IMR-90 (cell line): ENCODE results near the gene TSACC. TPM values are rescaled to one million over a fixed set of nuclear protein-coding genes. Genes with fewer than 3 reads are reported as not detected.
A peak's percentile ranks its signal among the peaks of the same experiment; 100 is the strongest.

Experiments used
- ATAC-seq: fragments of 200-7000 bp; cut with Tn5 transposase; 2 replicates; pipeline ENCODE4 v1.9.1; 2020; ENCODE audit warnings: low read depth, mild to moderate bottlenecking, moderate library complexity
- BruUV-seq: library from RNA; stranded (reverse); fragments of 400-500 nt; replicated peaks from 2 replicates; lab custom pipeline; 2021; lab: Mats Ljungman, UMichigan
- CTCF ChIA-PET: fragments of 300-600 bp; formaldehyde crosslinking; extraction: SDS; loops from one replicate; lab custom pipeline; 2021; ENCODE audit warnings: antibody characterized with exemption; lab: Yijun Ruan, JAX
- POLR2A ChIA-PET: fragments of 300-600 bp; sonication (Branson Sonifier 250); formaldehyde crosslinking; loops from one replicate; lab custom pipeline; 2022; ENCODE audit warnings: antibody characterized with exemption; ENCODE audit not compliant: unreplicated experiment; lab: Charles Lee
- DNase-seq: peaks from one replicate; pipeline ENCODE4 v3.0.0; 2013
- H2AFZ ChIP-seq: replicated peaks from 2 replicates; pipeline ENCODE3; 2013; ENCODE audit warnings: low read length, mild to moderate bottlenecking; ENCODE audit not compliant: poor library complexity
- H2AK5ac ChIP-seq: 2 replicates; pipeline ENCODE4 v1.6.1; 2013; ENCODE audit warnings: low read depth, low read length, inconsistent platforms
- H2AK9ac ChIP-seq: replicated peaks from 2 replicates; pipeline ENCODE3; 2013; ENCODE audit warnings: mild to moderate bottlenecking, low read depth, low read length, moderate library complexity; ENCODE audit not compliant: poor library complexity
- H2BK120ac ChIP-seq: 2 replicates; pipeline ENCODE4 v1.6.1; 2013; ENCODE audit warnings: low read depth, low read length, inconsistent platforms
- H2BK15ac ChIP-seq: 3 replicates; pipeline ENCODE4 v1.6.1; 2013; ENCODE audit warnings: low read depth, low read length, inconsistent platforms
- H2BK20ac ChIP-seq: 2 replicates; pipeline ENCODE4 v1.6.1; 2013; ENCODE audit warnings: low read depth, mild to moderate bottlenecking, inconsistent platforms, low read length, moderate library complexity
- H2BK5ac ChIP-seq: 2 replicates; pipeline ENCODE4 v1.6.1; 2013; ENCODE audit warnings: mild to moderate bottlenecking, low read depth, low read length, inconsistent platforms; ENCODE audit not compliant: poor library complexity, severe bottlenecking
- H3K14ac ChIP-seq: replicated peaks from 2 replicates; pipeline ENCODE4 v1.6.1; 2013; ENCODE audit warnings: low read depth, low read length, inconsistent platforms
- H3K18ac ChIP-seq: 2 replicates; pipeline ENCODE4 v1.6.1; 2013; ENCODE audit warnings: low read depth, low read length, control low read depth
- H3K23ac ChIP-seq: 2 replicates; pipeline ENCODE4 v1.6.1; 2013; ENCODE audit warnings: low read depth, low read length, inconsistent platforms
- H3K27ac ChIP-seq: 2 replicates; pipeline ENCODE4 v1.5.1; 2013; ENCODE audit warnings: mild to moderate bottlenecking, control low read depth, low read length; ENCODE audit not compliant: insufficient read depth
- H3K27me3 ChIP-seq: 2 replicates; pipeline ENCODE4 v1.6.1; 2013; ENCODE audit warnings: low read length; ENCODE audit not compliant: control insufficient read depth, insufficient read depth
- H3K36me3 ChIP-seq: 2 replicates; pipeline ENCODE4 v1.6.1; 2013; ENCODE audit warnings: low read length, mixed read lengths; ENCODE audit not compliant: control insufficient read depth, insufficient read depth
- H3K4ac ChIP-seq: 2 replicates; pipeline ENCODE4 v1.6.1; 2013; ENCODE audit warnings: low read depth, low read length, inconsistent platforms
- H3K4me1 ChIP-seq: 2 replicates; pipeline ENCODE4 v1.6.1; 2013; ENCODE audit warnings: low read length, mixed read lengths; ENCODE audit not compliant: control insufficient read depth, insufficient read depth
- H3K4me2 ChIP-seq: 2 replicates; pipeline ENCODE4 v1.6.1; 2013; ENCODE audit warnings: low read depth, mild to moderate bottlenecking, control low read depth, low read length, moderate library complexity
- H3K4me3 ChIP-seq: 2 replicates; pipeline ENCODE4 v1.5.1; 2013; ENCODE audit warnings: low read depth, mild to moderate bottlenecking, control low read depth, low read length, moderate library complexity; ENCODE audit not compliant: insufficient read depth
- H3K56ac ChIP-seq: 2 replicates; pipeline ENCODE4 v1.6.1; 2013; ENCODE audit warnings: low read length, inconsistent platforms; ENCODE audit not compliant: insufficient read depth; ENCODE audit errors: extremely low read depth
- H3K79me1 ChIP-seq, 2 experiments: 2 replicates each; pipeline ENCODE4 v1.6.1; 2013; ENCODE audit warnings: low read length in 2 of 2, inconsistent platforms in 1 of 2, low read depth in 1 of 2
- H3K9ac ChIP-seq: 2 replicates; pipeline ENCODE4 v1.6.1; 2013; ENCODE audit warnings: low read depth, low read length, control low read depth
- H3K9me1 ChIP-seq: 2 replicates; pipeline ENCODE4 v1.6.1; 2013; ENCODE audit warnings: low read length, inconsistent platforms; ENCODE audit not compliant: insufficient read depth
- H3K9me3 ChIP-seq: 2 replicates; pipeline ENCODE4 v1.6.1; 2013; ENCODE audit warnings: low read length; ENCODE audit not compliant: control insufficient read depth, insufficient read depth
- H4K20me1 ChIP-seq: 2 replicates; pipeline ENCODE4 v1.6.1; 2013; ENCODE audit warnings: low read length, inconsistent platforms; ENCODE audit not compliant: insufficient read depth
- H4K5ac ChIP-seq: 2 replicates; pipeline ENCODE4 v1.6.1; 2013; ENCODE audit warnings: mild to moderate bottlenecking, low read depth, low read length, control low read depth
- H4K8ac ChIP-seq, 2 experiments: 2 replicates each; pipeline ENCODE4 v1.6.1; 2013; ENCODE audit warnings: low read depth in 2 of 2, low read length in 2 of 2, control low read depth in 1 of 2, inconsistent platforms in 1 of 2
- H4K91ac ChIP-seq: 2 replicates; pipeline ENCODE4 v1.6.1; 2013; ENCODE audit warnings: low read depth, low read length, inconsistent platforms; ENCODE audit not compliant: insufficient read depth
- CEBPB ChIP-seq: IDR thresholded peaks from 2 replicates; pipeline ENCODE4 v1.6.1; 2012; ENCODE audit warnings: low read depth, low read length, improper control_type of control experiment
- CHD1 ChIP-seq: IDR thresholded peaks from 2 replicates; pipeline ENCODE4 v1.6.1; 2012; ENCODE audit warnings: low read depth, low read length, improper control_type of control experiment
- CTCF ChIP-seq: conservative IDR thresholded peaks from 2 replicates; pipeline ENCODE4 v1.5.1; 2012; ENCODE audit warnings: mild to moderate bottlenecking, low read depth, low read length, improper control_type of control experiment
- FOS ChIP-seq: fragments of 150-350 bp; IDR thresholded peaks from 2 replicates; pipeline ENCODE4 v1.6.1; 2016; ENCODE audit warnings: low read depth, low read length
- MAFK ChIP-seq: IDR thresholded peaks from 2 replicates; pipeline ENCODE4 v1.6.1; 2012; ENCODE audit warnings: low read depth, low read length, improper control_type of control experiment
- MAZ ChIP-seq: IDR thresholded peaks from 2 replicates; pipeline ENCODE4 v1.6.1; 2012; ENCODE audit warnings: low read depth, mild to moderate bottlenecking, low read length, improper control_type of control experiment, moderate library complexity, borderline replicate concordance
- MXI1 ChIP-seq: IDR thresholded peaks from 2 replicates; pipeline ENCODE4 v1.6.1; 2012; ENCODE audit warnings: low read depth, mild to moderate bottlenecking, low read length, moderate library complexity, borderline replicate concordance
- NFE2L2 ChIP-seq: fragments of 150-350 bp; IDR thresholded peaks from 2 replicates; pipeline ENCODE4 v1.6.1; 2016; ENCODE audit warnings: low read depth, mild to moderate bottlenecking, low read length
- POLR2A ChIP-seq: IDR thresholded peaks from 2 replicates; pipeline ENCODE4 v1.6.1; 2012; ENCODE audit warnings: mild to moderate bottlenecking, low read depth, low read length
- RAD21 ChIP-seq: IDR thresholded peaks from 2 replicates; pipeline ENCODE4 v1.6.1; 2012; ENCODE audit warnings: low read length, improper control_type of control experiment
- RCOR1 ChIP-seq: IDR thresholded peaks from 2 replicates; pipeline ENCODE4 v1.6.1; 2012; ENCODE audit warnings: mild to moderate bottlenecking, low read length, improper control_type of control experiment; ENCODE audit not compliant: insufficient replicate concordance
- RFX5 ChIP-seq: IDR thresholded peaks from 2 replicates; pipeline ENCODE4 v1.8.0; 2012; ENCODE audit warnings: low read depth, mild to moderate bottlenecking, low read length, moderate library complexity
- SMC3 ChIP-seq: fragments of 150-350 bp; IDR thresholded peaks from 2 replicates; pipeline ENCODE4 v1.6.1; 2016; ENCODE audit warnings: low read depth, mild to moderate bottlenecking, antibody characterized with exemption, low read length, moderate library complexity
- dilution Hi-C: fragments of 300-500 bp; cut with HindIII; formaldehyde crosslinking; loops from one replicate; pipeline ENCODE4 v1.14.3; 2018; ENCODE audit warnings: low sequenced_read_pairs; ENCODE audit not compliant: unreplicated experiment
- in situ Hi-C: fragments of 300-500 bp; cut with MboI; formaldehyde crosslinking; loops from 3 replicates; pipeline ENCODE4 v1.14.3; 2019; ENCODE audit warnings: low sequenced_read_pairs, inconsistent platforms, mixed read lengths
- intact Hi-C: fragments of 100-400 bp; cut with micrococcal nuclease; formaldehyde crosslinking; loops from 2 replicates; pipeline ENCODE4 v1.10.0; 2022
- polyA plus RNA-seq, 3 experiments: library from polyadenylated mRNA; depleted of rRNA; stranded (reverse); fragments of >200 nt; gene quantifications; 2 replicates each; pipeline ENCODE4 v1.2.3, GENCODE V29; 2012; ENCODE audit warnings: low replicate concordance in 1 of 3
- total RNA-seq: library from RNA; depleted of rRNA; stranded (reverse); fragments of >200 nt; gene quantifications from 2 replicates; pipeline ENCODE4 v1.2.3, GENCODE V29; 2012
- TF ChIP-seq, protein P1 (sequence below): fragments of 150-350 bp; IDR thresholded peaks from 2 replicates; pipeline ENCODE4 v1.6.1; 2017; ENCODE audit warnings: mild to moderate bottlenecking, antibody characterized with exemption, low read length, low read depth
- TF ChIP-seq, protein P2 (sequence below): fragments of 150-350 bp; IDR thresholded peaks from 2 replicates; pipeline ENCODE4 v1.6.1; 2016; ENCODE audit warnings: low read depth, mild to moderate bottlenecking, low read length, moderate library complexity, borderline replicate concordance

Gene TSACC
- total and polyA plus RNA-seq, 2 of the 4 experiments (the other 2 are of a cell fraction): 0.75 TPM; not detected in 1

DNA sequence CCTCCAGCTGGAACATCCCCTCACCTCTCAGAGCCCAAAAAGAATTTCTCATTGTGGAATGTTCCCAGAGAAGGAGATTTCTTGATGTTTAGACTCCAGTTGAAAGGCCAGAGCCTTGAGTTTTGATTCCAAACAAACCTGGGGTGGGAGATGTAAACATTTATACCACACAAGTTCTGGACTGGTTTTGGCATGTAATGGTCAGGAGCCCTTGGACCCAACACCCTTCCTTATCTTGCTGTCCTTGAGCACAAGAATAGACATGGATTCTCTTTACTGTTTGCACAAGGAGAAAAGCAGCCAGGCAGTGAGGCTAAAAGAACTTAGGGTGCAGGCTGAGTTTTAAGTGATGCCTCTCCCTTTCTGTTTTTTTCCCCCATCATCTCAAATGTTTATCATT is 35.2 kb downstream of the TSACC start:
- Histone ChIP-seq H3K4ac (no peak overlapping the region), H3K27me3 (peaks cover 43% of the 10 kb centered on the region), H3K9me1 (no peaks in the 10 kb centered on the region; the same call in 1 of the 2 replicates), H3K9ac (no peak overlapping the region), H3K9me3 (no peaks in the 10 kb centered on the region), H2AK5ac (no peak overlapping the region), H3K79me1 (no peaks in the 10 kb centered on the region), H4K20me1 (no peaks in the 10 kb centered on the region), H3K23ac (no peak overlapping the region), H4K91ac (no peak overlapping the region), H2BK15ac (no peak overlapping the region), H4K5ac (no peak overlapping the region), H3K27ac (no peak overlapping the region), H3K4me3 (no peak overlapping the region), H2BK120ac (no peak overlapping the region), H3K56ac (no peak overlapping the region), H3K18ac (no peak overlapping the region), H2AFZ (no peak overlapping the region), H3K36me3 (no peaks in the 10 kb centered on the region), H2BK5ac (no peak overlapping the region), H2AK9ac (no peak overlapping the region), H4K8ac (no peak overlapping the region), H2BK20ac (no peak overlapping the region), H3K4me1 (peaks cover 2% of the 10 kb centered on the region; the same call in 1 of the 2 replicates), H3K4me2 (no peak overlapping the region), H3K14ac (no peak overlapping the region)
- ChIA-PET CTCF (interaction anchor here (1.6 to 1.9 kb wide), 2 partner anchors 9 to 72 kb away, joined by 4 to 5 read pairs; no protein-coding TSS in a partner anchor), POLR2A (no interaction called here)
- peak; percentile 6 for DNase-seq
- TF ChIP-seq RAD21 (no peak), MAFK (no peak), SMC3 (no peak), CEBPB (no peak), NFE2L2 (no peak), MXI1 (no peak), RCOR1 (no peak), RFX5 (no peak), CHD1 (no peak), MAZ (no peak), POLR2A (no peak), CTCF (no peak), FOS (no peak)
- TF ChIP-seq, protein P1, sequence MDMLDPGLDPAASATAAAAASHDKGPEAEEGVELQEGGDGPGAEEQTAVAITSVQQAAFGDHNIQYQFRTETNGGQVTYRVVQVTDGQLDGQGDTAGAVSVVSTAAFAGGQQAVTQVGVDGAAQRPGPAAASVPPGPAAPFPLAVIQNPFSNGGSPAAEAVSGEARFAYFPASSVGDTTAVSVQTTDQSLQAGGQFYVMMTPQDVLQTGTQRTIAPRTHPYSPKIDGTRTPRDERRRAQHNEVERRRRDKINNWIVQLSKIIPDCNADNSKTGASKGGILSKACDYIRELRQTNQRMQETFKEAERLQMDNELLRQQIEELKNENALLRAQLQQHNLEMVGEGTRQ: no peak
- TF ChIP-seq, protein P2, sequence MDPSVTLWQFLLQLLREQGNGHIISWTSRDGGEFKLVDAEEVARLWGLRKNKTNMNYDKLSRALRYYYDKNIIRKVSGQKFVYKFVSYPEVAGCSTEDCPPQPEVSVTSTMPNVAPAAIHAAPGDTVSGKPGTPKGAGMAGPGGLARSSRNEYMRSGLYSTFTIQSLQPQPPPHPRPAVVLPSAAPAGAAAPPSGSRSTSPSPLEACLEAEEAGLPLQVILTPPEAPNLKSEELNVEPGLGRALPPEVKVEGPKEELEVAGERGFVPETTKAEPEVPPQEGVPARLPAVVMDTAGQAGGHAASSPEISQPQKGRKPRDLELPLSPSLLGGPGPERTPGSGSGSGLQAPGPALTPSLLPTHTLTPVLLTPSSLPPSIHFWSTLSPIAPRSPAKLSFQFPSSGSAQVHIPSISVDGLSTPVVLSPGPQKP: no peak
- BruUV-seq: no TSS peak
- ATAC-seq: peak; percentile 27; the same call in 1 of the 2 replicates
- in situ Hi-C loops: no loop called here
- dilution Hi-C loops: no loop called here
- intact Hi-C loops: no loop called here
